ENCODE measurements around the gene EDA. TPM values are rescaled to one million over a fixed set of nuclear protein-coding genes. Genes with fewer than 3 reads are reported as not detected.
"Not testable (repeated sequence)": the region's sequence is repeated elsewhere in the genome, so short reads cannot be mapped to it uniquely, and the experiment has no call there.

Gene EDA
- polyA plus RNA-seq, 4 donors = 6.6 to 13.5 (median 7.5) TPM

DNA sequence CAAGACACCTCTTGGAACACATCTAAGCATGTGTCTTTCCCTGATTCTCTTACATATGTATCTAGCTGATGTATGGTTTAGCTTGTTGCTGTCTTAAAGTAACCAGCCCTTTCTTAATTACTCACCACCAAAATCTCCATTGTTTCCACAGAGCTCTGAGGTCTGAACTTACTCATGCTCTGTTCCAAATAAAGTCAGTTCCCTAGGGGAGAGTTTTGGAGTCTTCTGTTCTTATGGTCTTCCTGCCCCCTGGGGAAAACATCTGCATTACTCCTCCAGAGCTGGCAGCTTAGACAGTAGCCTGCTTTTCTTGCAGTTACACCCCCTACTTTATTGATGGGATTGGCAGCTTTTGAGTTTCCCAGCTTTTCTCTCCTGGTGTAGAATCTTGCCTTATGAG lies 125.8 kb downstream of the EDA start:
- no peak for DNase-seq (ENCODE audit: low read depth in 4 of 4, low spot score in 3 of 4)

DNA sequence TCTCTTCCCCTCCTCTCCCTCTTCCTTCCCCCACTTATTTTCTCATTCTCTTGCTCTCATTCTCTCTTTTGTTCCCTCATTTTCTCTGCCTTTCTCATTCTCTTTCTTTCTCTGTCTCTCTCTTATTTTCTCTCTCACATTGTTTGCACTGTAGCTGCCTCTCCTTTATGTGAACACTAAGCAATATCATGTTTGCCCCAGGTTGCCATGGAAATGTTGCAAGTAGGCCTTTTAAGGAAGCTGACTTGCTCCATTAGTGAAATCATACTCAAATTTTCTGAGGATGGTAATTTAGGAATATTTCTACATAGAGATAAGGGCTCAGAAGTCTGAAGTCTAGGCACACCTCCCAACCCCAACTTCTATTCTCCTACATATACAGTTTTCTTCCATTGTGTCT lies 130.1 kb downstream of the EDA start:
- no peak for DNase-seq (ENCODE audit: low read depth in 4 of 4, low spot score in 3 of 4)

DNA sequence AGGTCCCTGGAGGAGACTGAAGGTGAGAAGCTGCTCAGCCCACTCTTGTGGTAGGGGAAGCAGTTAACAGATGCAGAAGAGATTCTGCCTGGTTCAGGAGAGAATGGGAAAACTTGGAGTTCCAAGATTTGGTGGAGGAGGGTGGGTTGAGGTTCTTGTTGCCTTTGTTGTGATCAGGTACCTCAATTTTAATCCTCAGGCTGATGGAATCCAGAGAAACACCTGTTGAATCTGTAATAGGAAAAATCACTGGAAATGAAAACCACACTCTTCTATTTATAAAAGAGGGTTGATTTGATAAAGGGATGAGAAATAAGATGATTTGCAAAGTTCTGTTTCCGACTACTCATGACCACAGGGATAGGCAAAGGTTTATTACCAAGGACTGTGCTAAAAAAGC lies 132.1 kb downstream of the EDA start:
- no peak for DNase-seq (ENCODE audit: low read depth in 4 of 4, low spot score in 3 of 4)

DNA sequence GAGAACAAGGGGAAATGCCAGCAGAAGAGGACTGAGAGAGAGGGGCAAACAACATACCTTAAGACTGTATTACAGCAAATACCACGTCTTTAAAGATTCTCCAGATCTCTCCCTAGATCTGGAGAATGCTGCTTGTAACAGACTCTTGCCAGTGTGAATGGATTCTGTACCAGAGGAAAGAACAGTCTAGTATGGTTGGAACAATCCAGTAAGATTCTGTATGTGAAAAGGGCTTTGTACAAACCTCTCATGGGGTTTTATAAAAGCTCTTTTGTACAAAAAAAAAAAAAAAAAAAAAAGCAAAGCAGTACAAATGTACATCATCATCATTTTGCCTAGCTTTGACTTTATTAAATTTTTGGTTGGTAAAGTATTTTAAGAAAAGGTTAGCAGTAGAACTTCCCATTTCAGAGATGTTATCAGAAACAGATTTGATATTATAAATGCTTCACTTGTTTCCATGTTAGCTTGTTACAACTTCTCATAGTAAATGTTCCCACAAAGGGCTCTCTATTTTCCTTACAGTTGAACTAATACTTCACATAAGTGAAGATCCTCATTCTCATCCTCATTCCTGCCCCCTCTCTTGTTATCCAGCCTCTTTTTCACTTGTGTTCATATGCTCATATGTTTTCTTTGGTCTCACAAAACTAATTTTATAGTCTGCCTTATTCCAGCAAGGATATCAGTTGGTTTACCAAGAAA lies 144.2 kb downstream of the EDA start:
- DNase-seq (ENCODE audit: low read depth in 4 of 4, low spot score in 3 of 4) = no peak

DNA sequence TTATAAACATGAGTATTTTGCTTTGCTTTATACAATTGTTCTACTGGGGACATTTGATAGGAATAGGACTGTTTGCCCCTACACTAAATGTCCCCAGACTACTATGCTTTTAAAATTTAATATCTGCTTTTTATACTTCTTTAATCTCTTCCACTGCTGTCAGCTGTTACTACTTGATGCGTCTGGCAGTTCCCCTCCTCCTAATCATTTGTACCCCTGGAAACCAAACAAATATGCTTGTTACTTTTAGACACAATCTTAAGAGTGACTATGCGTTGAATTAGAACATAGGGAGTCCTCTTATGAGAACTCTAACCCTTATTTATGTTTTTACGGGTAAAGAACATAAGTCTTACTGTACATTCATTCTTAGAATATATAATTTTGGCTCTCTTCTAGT lies 145.7 kb downstream of the EDA start:
- DNase-seq (ENCODE audit: low read depth in 4 of 4, low spot score in 3 of 4) = no peak

DNA sequence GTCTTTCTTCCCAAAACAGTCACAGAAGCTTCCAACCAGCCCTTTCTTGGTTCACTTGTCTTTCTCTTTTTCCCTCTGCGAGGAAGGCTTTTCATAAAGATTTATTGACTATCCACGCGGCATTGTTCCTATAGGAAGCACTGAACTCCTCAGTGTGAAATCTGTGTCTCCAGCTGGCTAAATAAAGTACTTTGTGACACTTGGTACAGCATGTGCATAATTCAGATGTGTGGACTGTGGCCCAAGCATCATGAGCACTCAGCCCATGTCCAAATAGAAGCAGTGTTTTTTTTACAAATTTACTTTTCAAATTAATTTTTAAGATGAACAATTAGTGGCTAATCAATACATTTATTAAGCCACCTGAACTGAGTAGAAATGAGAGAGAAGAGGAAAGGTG lies 146.4 kb downstream of the EDA start:
- no peak for DNase-seq (ENCODE audit: low read depth in 4 of 4, low spot score in 3 of 4)

DNA sequence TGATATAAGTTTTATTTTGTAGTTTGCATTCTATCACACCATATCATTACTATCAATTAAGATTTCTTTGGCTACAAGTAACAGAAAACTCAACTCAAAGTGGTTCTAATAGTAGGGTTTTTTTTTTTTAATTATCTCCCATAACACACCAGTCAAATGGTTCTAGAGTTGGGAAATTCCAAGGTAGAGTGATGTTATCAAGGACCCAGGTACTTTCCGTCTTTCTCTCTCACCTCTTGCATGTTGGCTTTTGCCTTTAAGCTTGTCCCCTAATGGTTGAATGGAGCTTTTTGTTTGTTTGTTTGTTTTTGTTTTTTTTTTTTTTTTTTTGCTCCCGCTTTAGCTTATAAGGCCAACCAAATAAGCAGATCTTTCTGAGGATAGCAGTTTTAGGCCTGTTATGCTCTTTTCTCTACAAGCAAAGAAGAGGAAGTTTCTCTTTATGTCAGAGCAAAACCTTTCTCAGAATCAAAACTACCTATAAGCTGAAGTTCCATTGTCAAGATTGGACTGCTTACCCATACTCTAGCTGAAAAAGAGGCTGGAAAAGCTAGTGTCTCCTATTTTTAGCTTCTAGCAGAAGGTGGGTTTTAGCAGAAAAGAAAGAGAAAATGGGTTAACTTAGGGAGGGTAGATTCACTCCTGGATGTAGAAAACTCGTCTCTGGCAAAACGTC lies 177.5 kb downstream of the EDA start:
- DNase-seq (ENCODE audit: low read depth in 4 of 4, low spot score in 3 of 4) = no peak

DNA sequence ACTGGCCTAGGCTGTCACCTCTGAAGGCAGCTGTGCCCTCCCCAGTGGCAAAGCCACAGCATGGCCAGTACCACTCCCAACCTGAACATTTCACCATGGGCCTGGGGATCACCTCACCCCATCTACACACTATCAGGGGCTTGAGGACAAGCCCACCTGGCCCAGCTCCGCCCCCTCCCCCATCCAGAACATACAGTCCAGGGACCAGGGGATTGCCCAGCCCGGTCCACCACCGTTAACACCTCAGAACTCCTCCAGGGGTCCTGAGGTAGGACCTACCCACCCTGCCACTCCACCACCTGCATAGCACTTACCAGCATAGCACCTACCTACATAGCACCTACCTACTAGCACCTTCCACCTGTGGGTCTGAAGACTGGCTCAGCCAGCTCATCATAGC lies 179.8 kb downstream of the EDA start:
- DNase-seq (ENCODE audit: low read depth in 4 of 4, low spot score in 3 of 4) = no peak

DNA sequence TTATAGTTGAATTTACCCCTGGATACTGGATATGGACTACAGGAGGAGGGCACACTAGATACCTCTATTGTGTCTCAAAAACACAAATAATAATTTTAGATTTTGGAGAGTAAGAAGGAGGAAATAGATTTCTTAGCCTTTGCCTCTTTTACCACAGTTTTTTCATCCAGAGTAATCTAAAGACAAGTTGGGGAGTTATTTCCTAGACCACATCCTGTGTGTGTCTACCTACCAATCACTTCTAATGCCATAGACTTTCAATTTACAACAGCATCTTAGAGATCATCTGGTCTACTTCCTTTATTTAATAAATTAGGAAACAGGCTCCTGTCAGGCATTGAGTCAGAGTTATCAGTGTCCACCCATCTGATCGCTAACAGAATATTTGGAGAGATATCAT lies 191.5 kb downstream of the EDA start:
- no peak for DNase-seq (ENCODE audit: low read depth in 4 of 4, low spot score in 3 of 4)

DNA sequence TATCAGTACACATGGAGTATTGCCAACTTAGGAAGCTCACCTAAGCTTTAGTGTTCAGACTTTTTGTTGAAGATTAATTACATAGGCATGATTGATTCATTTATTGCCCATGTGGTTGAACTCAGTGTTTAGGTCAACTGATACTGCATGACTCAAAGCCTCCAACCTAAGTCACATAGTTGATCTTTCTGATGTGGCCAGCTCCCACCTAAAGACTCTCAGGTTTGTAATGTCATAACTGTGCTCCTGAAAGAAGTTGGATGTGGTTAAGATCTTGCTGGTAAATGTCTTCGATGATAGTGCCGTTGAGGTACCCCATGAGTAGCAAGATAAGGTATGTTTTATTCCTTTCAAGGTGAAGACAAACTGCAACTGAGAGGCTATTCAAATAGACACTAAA lies 192.5 kb downstream of the EDA start:
- no peak for DNase-seq (ENCODE audit: low read depth in 4 of 4, low spot score in 3 of 4)

DNA sequence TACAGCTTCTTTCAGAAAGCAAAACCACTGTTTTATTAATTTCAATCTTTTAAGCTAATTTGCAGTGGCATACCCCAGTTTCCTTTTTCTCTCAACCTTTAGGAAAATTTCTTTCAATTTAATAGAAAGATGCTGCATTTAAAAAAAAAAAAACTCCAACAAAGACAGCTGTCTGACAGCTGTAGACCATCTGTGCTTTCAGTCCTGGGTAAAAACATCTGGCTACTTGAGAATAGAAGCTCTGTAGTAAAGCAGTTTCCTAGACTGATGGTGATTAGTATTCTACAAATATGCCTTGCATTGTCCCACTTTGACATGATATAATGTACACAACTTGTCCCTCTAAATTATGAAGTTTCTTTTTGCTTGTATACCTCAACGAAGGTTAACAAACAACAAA lies 197.8 kb downstream of the EDA start:
- DNase-seq (ENCODE audit: low read depth in 4 of 4, low spot score in 3 of 4) = no peak

DNA sequence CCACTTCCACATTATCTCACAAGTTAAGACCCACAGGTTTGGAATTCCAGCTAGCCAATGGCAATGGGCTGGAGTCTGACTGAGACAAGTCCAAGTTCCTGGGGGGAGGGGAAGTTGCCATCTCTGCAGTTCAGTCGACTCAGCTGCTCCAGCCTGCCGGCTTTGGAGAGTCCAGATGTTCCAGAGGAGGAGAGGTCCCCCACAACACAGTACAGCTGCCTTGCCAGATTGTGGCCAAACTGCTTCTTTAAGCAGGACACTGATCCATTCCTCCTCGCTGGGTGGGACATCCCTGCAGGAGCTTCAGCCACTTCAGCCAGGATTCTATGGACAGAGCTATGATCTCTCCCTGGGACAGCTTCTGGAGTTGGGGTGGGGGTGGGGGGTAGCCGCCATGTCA lies 199.2 kb downstream of the EDA start:
- no peak for DNase-seq (ENCODE audit: low read depth in 4 of 4, low spot score in 3 of 4)

DNA sequence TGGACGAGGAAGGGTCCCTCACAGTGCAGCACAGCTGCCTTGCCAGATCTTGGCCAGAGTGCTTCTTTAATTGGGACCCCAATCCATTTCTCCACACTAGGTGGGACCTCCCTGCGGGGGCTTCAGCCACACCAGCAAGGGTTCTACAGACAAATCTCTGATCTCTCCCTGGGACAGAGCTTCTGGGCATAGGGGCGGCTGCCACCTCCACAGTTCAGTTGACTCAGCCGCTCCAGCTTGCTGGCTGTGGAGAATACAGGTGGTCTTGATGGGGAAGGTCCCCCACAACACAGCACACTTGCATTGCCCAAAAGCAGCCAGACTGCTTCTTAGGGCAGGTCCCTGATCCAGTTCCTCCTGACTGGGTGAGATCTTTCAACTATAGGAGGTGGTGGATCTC lies 199.6 kb downstream of the EDA start:
- DNase-seq (ENCODE audit: low read depth in 4 of 4, low spot score in 3 of 4) = no peak

DNA sequence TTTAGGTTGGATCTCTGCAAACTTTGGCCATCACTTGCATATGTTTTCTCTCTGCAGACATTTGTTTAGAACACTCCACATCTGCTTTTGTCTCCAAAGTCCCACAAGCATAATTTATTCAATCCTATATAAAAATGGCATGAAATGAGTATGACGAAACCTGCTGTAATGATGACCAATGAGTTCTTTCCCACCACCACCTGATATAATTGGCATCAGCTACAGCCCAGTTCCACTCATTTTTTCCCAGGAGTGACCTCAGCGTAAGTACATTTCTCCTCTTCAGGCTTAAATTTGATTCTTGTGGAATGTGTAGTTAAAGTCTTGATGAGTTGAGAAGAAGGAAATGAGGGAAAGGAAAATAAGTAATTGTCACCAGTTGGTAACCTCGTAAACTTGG lies 228.7 kb downstream of the EDA start:
- no peak for DNase-seq (ENCODE audit: low read depth in 4 of 4, low spot score in 3 of 4)

DNA sequence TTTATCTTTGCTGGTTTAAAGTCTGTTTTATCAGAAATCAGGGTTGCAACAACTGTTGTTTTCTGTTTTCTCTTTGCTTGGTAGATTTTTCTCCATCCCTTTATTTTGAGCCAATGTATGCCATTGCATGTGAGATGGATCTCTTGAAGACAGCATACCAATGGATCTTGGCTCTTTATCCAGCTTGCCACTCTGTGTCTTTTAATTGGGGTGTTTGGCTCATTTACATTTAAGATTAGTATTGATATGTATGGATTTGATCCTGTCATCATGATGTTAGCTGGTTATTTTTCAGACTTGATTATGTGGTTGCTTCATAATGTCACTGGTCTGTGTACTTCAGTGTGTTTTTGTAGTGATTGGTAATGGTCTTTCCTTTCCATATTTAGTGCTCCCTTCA lies 244.1 kb downstream of the EDA start:
- DNase-seq (ENCODE audit: low read depth in 4 of 4, low spot score in 3 of 4) = not testable (repeated sequence)

DNA sequence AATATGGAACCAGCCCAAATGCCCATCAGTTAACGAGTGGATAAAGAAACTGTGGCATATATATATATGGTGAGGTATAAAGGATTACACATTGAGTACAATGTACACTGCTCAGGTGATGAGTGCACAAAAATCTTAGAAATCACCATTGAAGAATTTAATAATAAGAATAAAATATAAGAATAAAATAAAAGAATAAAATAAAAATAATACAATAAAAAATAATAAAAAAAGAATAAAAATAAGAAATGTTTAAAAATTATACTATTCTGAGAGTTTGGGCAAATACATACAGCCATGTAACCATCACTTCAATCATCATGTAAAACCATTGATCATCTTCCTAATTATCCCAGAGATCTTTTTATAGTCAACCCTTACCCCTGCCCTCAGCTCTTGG lies 260.3 kb downstream of the EDA start:
- DNase-seq (ENCODE audit: low read depth in 4 of 4, low spot score in 3 of 4) = no peak

DNA sequence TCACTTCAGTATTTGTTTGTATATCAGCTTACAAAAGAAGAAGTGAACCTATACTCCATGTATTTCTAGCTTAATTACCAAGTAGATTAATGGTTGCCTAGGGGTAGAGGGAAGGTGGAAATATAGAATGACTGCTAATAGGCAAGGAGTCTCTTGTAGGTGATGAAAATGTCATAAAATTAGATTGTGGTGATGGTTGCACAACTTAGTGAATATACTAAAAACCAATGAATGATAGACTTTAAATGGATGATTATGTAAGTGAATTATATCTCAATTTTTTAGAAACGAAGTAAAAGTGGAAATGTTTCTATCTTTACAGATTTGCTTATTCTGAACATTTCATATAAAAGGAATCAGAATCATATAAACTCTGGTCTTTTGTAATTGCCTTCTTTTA lies 268.3 kb downstream of the EDA start:
- DNase-seq (ENCODE audit: low read depth in 4 of 4, low spot score in 3 of 4) = no peak

DNA sequence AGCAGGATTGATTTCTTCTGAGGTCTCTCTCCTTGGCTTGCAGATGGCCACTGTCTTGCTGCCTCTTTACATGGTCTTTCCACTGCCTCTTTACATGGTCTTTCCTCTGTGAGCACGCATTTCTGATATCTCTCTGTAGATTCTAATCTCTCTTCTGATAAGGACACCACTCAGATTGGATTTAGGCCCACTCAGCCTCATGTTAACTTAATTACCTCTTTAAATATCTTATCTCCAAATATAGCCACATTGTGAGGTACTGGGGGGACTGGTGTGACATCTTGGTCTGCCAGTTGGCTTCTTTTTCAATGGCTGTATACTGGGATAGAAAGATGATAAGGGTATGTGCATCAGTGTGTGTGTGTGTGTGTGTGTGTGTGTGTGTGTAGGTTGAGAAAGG lies 280.1 kb downstream of the EDA start:
- no peak for DNase-seq (ENCODE audit: low read depth in 4 of 4, low spot score in 3 of 4)

DNA sequence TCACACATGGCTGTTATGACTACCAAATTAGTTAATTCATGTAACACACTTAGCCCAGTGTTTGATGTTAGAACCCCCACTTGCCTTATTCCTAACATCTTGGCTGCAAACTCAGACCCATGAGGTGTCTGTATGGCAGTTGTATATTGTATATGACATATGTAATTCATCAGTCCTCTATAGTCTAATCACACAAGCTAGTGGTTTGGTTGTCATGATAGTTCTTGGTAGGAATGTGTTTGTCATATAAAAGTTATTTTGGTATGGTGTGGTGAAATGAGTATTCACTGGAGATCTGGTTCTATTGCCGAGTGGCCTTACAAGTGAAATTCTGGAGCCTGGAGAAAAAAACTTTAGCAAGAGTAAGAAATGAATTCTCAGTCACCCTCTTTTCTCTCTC lies 284.6 kb downstream of the EDA start:
- DNase-seq (ENCODE audit: low read depth in 4 of 4, low spot score in 3 of 4) = no peak

DNA sequence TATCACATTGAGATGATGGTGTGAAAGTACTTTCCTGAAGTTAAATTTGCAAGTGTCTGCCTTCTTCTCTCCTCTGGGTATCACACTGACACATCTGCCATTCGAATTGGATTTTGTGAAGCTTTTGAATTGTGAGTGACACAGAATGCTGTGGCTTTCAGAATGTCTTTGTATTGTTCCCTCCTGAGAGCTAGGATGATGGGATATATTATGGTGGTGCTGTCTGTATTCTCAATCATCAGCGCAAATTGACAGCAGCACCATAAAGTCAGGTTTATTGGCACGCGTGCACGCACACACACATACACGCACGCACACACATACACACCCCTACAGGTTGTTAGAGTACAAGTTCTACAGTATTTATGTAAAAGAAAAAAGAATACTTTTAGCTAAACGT lies 290.5 kb downstream of the EDA start:
- DNase-seq (ENCODE audit: low read depth in 4 of 4, low spot score in 3 of 4) = no peak

DNA sequence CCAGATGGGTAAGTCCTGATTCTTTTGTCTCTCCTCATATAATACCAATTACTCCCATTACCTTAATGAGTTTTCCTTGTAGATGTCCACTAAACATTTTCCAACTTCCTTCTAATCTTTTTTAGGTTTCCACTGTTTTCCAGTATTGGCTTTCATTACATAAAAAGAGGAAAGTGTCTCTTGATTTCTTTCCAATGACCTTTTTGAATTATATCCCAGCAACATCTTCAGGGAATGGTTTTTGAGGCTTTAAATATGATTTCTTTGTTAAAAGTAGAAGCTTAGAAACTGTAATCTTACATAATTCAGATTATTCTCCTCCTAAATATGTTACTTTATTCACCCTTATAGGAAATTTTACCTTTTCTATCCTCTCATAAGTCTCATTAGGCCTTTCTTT lies 298.9 kb downstream of the EDA start:
- DNase-seq (ENCODE audit: low read depth in 4 of 4, low spot score in 3 of 4) = no peak

DNA sequence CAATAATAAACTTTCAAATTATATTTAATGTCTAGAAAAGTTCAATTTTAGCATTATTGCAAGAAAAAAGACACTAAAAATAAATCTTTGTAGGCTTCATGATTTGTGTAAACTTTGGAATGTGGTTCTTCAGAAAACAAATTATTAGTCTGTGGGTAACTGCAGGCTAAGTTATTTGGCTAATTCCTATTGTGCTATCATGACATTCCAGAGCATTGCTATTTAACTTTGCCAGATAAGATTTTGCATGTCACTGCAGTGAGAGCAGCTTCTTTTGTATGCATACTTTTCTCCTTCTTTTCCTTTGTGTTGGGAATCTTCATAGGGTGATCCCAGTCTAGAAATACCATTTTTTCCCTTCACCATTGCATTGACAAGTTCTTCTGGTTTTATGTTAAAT lies 303.8 kb downstream of the EDA start:
- DNase-seq (ENCODE audit: low read depth in 4 of 4, low spot score in 3 of 4) = no peak

DNA sequence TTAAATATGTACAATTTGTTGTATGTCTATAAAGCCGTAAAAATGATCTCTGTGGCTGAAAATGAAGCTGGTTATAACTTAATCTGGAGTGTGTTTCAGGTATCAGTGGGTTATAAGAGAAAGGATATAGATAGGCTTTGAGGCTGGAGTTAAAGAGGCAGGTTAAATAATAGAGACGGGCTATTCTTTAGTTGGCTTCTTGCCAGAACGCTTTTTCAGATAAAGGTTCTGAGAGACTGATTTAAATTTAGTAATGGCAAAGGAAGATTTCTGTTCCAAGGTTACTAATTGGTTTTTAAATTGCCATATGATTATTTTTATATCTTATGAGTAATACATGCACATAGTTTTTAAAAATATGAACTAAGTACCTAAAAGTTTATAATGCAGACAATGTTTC lies 316.4 kb downstream of the EDA start:
- no peak for DNase-seq (ENCODE audit: low read depth in 4 of 4, low spot score in 3 of 4)

All from left renal pelvis (tissue), 4 donors.